Endothelial cell (in vitro differentiated cells): ENCODE data around the gene LPIN1. TPM values are rescaled to one million over a fixed set of nuclear protein-coding genes. Genes with fewer than 3 reads are reported as not detected.

ENCODE experiments used
- DNase-seq: peaks from one replicate; pipeline ENCODE4 v3.0.0; 2021; ENCODE audit warnings: low spot score
- H3K27ac Mint-ChIP-seq: one replicate; pipeline ENCODE4 v1.8.0; 2021; ENCODE audit warnings: mixed read lengths, inconsistent platforms; ENCODE audit not compliant: unreplicated experiment
- H3K27me3 Mint-ChIP-seq: one replicate; pipeline ENCODE4 v1.8.0; 2021; ENCODE audit warnings: mild to moderate bottlenecking, moderate library complexity, mixed read lengths, inconsistent platforms; ENCODE audit not compliant: unreplicated experiment
- H3K36me3 Mint-ChIP-seq: one replicate; pipeline ENCODE4 v1.8.0; 2021; ENCODE audit warnings: mild to moderate bottlenecking, low read depth, mixed read lengths, inconsistent platforms; ENCODE audit not compliant: unreplicated experiment
- H3K4me1 Mint-ChIP-seq: one replicate; pipeline ENCODE4 v1.8.0; 2021; ENCODE audit warnings: mild to moderate bottlenecking, mixed read lengths, inconsistent platforms; ENCODE audit not compliant: unreplicated experiment
- H3K4me3 Mint-ChIP-seq: one replicate; pipeline ENCODE4 v1.8.0; 2021; ENCODE audit warnings: mild to moderate bottlenecking, mixed read lengths, inconsistent platforms; ENCODE audit not compliant: unreplicated experiment
- H3K9me3 Mint-ChIP-seq: one replicate; pipeline ENCODE4 v1.8.0; 2021; ENCODE audit warnings: mixed read lengths, inconsistent platforms; ENCODE audit not compliant: unreplicated experiment
- total RNA-seq: library from RNA; stranded (reverse); fragmentation: NEBNext Ultra II Directional; extraction: Animal tissue kit (Norgen Biotek cat#: 25700); gene quantifications from one replicate; pipeline ENCODE4 v1.2.1, GENCODE V29; 2021; ENCODE audit not compliant: unreplicated experiment
- TF ChIP-seq, protein P1 (sequence below): fragments of 200-600 bp; sonication (generic); IDR thresholded peaks from one replicate; pipeline ENCODE4 v1.5.0; 2021; ENCODE audit warnings: antibody characterized with exemption; ENCODE audit not compliant: unreplicated experiment

LPIN1 gene
- total RNA-seq, 1 donor from 2014 or later, result 16.4 TPM

DNA sequence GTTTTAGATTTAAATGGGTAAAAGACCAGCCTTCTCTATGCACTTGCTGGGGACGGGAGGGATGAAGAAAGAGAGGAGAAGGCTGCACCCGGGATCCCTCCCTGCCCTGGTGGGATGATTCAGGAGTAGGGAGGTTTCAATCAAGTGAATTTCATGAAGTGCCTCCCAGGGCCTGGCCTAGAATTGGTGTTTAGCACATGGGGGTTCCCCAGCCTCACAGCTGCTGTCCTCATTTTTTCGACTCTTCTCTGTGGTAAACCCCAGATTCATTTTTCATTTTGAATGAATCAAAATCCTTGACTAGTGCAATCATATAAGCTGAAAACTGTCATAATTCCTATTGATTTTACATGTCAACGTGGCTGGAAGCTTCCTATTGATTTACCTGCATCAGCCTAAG is 81.1 kb downstream of the LPIN1 start:
- H3K27ac Mint-ChIP-seq, result no peak overlapping the region
- no peaks in the 10 kb centered on the region for H3K27me3 Mint-ChIP-seq
- no peaks in the 10 kb centered on the region for H3K9me3 Mint-ChIP-seq
- DNase-seq, result no peak
- peaks cover 14% of the 10 kb centered on the region for H3K4me1 Mint-ChIP-seq
- peaks cover 23% of the 10 kb centered on the region for H3K36me3 Mint-ChIP-seq
- no peak overlapping the region for H3K4me3 Mint-ChIP-seq
- TF ChIP-seq, protein P1, sequence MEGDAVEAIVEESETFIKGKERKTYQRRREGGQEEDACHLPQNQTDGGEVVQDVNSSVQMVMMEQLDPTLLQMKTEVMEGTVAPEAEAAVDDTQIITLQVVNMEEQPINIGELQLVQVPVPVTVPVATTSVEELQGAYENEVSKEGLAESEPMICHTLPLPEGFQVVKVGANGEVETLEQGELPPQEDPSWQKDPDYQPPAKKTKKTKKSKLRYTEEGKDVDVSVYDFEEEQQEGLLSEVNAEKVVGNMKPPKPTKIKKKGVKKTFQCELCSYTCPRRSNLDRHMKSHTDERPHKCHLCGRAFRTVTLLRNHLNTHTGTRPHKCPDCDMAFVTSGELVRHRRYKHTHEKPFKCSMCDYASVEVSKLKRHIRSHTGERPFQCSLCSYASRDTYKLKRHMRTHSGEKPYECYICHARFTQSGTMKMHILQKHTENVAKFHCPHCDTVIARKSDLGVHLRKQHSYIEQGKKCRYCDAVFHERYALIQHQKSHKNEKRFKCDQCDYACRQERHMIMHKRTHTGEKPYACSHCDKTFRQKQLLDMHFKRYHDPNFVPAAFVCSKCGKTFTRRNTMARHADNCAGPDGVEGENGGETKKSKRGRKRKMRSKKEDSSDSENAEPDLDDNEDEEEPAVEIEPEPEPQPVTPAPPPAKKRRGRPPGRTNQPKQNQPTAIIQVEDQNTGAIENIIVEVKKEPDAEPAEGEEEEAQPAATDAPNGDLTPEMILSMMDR, result no peak

DNA sequence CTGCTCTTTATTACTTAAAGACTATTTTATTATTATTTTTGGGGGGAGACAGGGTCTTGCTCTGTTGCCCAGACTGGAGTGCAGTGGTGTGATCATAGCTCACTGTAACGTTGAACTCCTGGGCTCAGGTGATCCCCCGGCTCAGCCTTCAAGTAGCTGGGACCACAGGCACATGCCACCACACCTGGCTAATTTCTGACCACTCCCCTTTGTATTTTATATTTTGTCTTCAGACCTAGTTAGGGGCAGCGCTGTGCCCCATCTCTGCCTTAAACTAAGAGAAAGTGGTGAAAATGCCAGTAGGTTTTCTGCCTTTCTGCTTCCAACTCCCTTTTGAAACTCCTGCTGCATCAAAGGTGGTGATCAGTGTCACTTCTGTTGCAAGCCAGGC is 82.5 kb downstream of the LPIN1 start:
- H3K4me1 Mint-ChIP-seq, result peaks cover 14% of the 10 kb centered on the region
- H3K9me3 Mint-ChIP-seq, result no peaks in the 10 kb centered on the region
- DNase-seq, result no peak
- no peaks in the 10 kb centered on the region for H3K27me3 Mint-ChIP-seq
- H3K36me3 Mint-ChIP-seq, result peaks cover 13% of the 10 kb centered on the region
- no peak overlapping the region for H3K4me3 Mint-ChIP-seq
- TF ChIP-seq, protein P1, result no peak
- H3K27ac Mint-ChIP-seq, result no peak overlapping the region

DNA sequence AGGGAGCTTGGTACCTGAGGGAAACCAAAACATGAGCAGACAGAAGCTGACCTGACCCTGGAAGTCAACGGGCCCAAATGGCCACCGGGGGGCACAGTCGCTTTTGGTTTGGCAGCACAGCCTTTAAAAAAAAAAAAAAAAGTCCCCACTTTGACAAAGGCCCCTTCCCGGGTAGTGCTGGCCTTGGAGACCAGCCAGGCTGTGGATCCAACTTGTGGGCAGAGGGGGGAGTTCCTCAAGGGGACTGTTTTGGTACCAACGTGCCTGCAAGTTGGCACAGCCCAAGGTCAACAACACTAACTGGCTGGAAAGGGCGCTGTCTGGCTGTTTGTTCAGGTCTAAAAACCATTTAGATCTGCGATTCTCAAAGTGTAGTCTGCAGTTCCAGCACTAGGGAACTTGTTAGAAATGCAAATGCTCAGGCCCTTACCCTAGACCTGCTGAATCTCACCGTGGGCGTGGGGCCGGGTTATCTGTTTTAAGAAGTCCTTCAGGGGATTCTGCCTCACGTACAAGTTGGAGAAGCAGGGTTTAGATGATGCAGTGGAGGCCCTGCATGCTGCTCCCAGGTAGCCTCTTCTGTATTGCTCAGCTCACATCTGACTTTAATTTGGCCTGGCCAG is 83.0 kb downstream of the LPIN1 start:
- Mint-ChIP-seq H3K27ac (no peak overlapping the region), H3K4me3 (peak overlapping the region; percentile 34), H3K36me3 (peaks cover 11% of the 10 kb centered on the region), H3K9me3 (no peaks in the 10 kb centered on the region), H3K4me1 (peaks cover 14% of the 10 kb centered on the region), H3K27me3 (no peaks in the 10 kb centered on the region)
- peak; percentile 78 for DNase-seq
- TF ChIP-seq, protein P1, result peak; percentile 62

DNA sequence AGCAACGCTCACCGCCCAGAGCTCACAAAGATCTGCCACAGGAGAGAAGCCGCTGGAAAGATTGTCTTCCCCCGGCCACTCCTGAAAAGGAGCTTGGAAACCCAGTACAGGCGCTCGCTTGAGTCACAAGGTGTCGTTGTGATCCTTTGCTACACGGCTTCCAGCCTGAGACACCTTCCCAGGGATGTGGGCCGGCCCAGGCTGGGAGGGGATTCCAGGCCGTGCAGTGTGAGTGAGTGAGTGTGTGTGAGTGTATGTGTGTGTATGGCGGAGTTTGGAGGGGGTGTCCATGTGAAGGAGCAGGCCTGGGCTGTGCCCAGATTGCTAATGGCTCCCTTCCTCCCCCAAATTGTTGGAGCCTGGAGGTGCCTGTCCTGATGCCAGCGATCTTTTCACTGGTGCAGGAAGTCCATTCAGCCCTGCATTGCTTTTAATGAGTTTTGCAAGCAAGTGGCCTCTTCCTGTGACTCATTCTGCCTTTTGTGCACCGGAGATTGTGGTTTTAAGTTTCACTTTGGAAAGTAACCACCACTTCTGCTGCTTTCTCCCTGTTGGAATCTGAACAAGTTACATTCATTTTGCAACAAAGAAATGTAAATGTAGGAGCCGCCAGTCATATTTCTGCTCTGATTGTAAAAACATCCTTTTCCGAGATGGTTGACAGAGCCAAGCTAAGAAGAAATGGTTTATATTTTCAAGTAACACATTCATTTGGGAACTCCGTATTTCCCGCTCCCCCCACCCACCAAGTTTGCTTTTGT is 83.7 kb downstream of the LPIN1 start:
- Mint-ChIP-seq H3K27ac (peak overlapping the region; percentile 1), H3K27me3 (peaks cover 3% of the 10 kb centered on the region), H3K4me3 (peak overlapping the region; percentile 34), H3K36me3 (peaks cover 11% of the 10 kb centered on the region), H3K9me3 (no peaks in the 10 kb centered on the region), H3K4me1 (peaks cover 14% of the 10 kb centered on the region)
- TF ChIP-seq, protein P1, result no peak
- peak; percentile 73 for DNase-seq

DNA sequence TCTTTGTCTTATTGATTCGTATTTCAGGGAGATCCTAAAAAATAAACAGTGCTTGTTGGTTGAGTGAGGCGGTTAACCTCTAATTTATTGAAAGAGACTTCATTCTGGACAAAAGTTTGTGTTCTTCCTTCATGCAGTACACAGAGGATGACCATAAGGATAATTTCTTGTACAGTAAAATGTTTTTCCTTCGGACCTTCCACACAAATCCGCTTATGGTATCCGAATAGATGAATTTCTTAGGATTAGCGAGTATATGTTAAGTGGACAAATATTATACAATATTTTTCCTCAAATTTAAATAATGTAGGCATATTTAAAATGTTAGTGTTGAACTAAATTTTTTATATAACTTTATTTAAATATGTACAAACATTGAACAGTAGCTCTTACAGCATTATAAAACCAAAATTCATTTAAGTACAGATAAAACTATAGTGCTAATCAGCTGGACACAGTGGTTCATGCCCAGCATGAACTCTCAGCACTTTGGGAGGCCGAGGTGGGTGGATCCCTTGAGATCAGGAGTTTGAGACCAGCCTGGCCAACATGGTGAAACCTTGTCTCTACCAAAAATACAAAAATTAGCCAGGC is 84.4 kb downstream of the LPIN1 start:
- H3K27ac Mint-ChIP-seq, result peak overlapping the region; percentile 1
- H3K4me1 Mint-ChIP-seq, result peaks cover 14% of the 10 kb centered on the region
- H3K36me3 Mint-ChIP-seq, result peaks cover 11% of the 10 kb centered on the region
- no peak for DNase-seq
- TF ChIP-seq, protein P1, result no peak
- peaks cover 3% of the 10 kb centered on the region for H3K27me3 Mint-ChIP-seq
- no peaks in the 10 kb centered on the region for H3K9me3 Mint-ChIP-seq
- H3K4me3 Mint-ChIP-seq, result peak overlapping the region; percentile 34
